Natural killer cell (primary cell): Measurements from ENCODE around the gene CHN2. TPM values are rescaled to one million over a fixed set of nuclear protein-coding genes. Genes with fewer than 3 reads are reported as not detected.

ENCODE experiments used
- ATAC-seq, 3 donors: fragments of 150-1000 bp in 2 of 3; fragments of 200-7000 bp in 1 of 3; cut with Tn5 transposase; 1 replicate in 1 of 3; 2 replicates in 2 of 3; pipeline ENCODE4 v1.10.0; 2021; ENCODE audit warnings: mild to moderate bottlenecking in 2 of 3, moderate library complexity in 2 of 3
- DNase-seq, 2 donors: peaks; one replicate each; pipeline versions ENCODE4 v3.0.0 to v3.0.0-alpha.2; 2013 to 2021; ENCODE audit warnings: mixed read lengths in 1 of 2
- H3K27ac ChIP-seq: one replicate; pipeline ENCODE4 v1.5.1; 2013; ENCODE audit warnings: mild to moderate bottlenecking, low read length
- H3K27me3 ChIP-seq: one replicate; pipeline ENCODE4 v1.6.1; 2013; ENCODE audit warnings: low read length; ENCODE audit not compliant: control insufficient read depth, insufficient read depth
- H3K36me3 ChIP-seq: one replicate; pipeline ENCODE4 v1.6.1; 2013; ENCODE audit warnings: low read length; ENCODE audit not compliant: control insufficient read depth, insufficient read depth
- H3K4me1 ChIP-seq: one replicate; pipeline ENCODE4 v1.6.1; 2013; ENCODE audit warnings: low read length; ENCODE audit not compliant: control insufficient read depth, insufficient read depth
- H3K4me3 ChIP-seq: one replicate; pipeline ENCODE4 v1.5.1; 2013; ENCODE audit warnings: low read length
- H3K9me3 ChIP-seq: one replicate; pipeline ENCODE4 v1.6.1; 2013; ENCODE audit warnings: low read length; ENCODE audit not compliant: control insufficient read depth, insufficient read depth
- H3K27ac Mint-ChIP-seq, 2 donors: one replicate each; pipeline ENCODE4 v1.8.0; 2022; ENCODE audit warnings: mild to moderate bottlenecking in 2 of 2, mixed read lengths in 2 of 2, moderate library complexity in 1 of 2
- H3K27me3 Mint-ChIP-seq, 2 donors: one replicate each; pipeline ENCODE4 v1.8.0; 2022; ENCODE audit warnings: low read depth in 2 of 2, mixed read lengths in 2 of 2
- H3K36me3 Mint-ChIP-seq: one replicate; pipeline ENCODE4 v1.8.0; 2022; ENCODE audit warnings: mixed read lengths
- H3K4me1 Mint-ChIP-seq, 2 donors: one replicate each; pipeline ENCODE4 v1.8.0; 2022; ENCODE audit warnings: mixed read lengths in 2 of 2
- H3K4me3 Mint-ChIP-seq: one replicate; pipeline ENCODE4 v1.8.0; 2022; ENCODE audit warnings: mild to moderate bottlenecking, moderate library complexity, mixed read lengths
- H3K9me3 Mint-ChIP-seq, 2 donors: one replicate each; pipeline ENCODE4 v1.8.0; 2022; ENCODE audit warnings: mixed read lengths in 2 of 2
- WGBS: methylation state at CpG from one replicate; pipeline ENCODE4 v1.1.7; 2013; ENCODE audit warnings: missing lambda C conversion rate; ENCODE audit not compliant: insufficient coverage; 5-methylcytosine and 5-hydroxymethylcytosine counted together
- intact Hi-C: fragments of 100-400 bp; cut with micrococcal nuclease; formaldehyde crosslinking; loops from one replicate; pipeline ENCODE4 v1.14.2; 2022
- total RNA-seq, 4 donors: library from RNA; stranded (reverse); fragments of 120-200 nt in 1 of 4; gene quantifications; one replicate each; pipeline versions ENCODE4 v1.2.3 to v1.2.4, GENCODE V29; 2013 to 2022
- TF ChIP-seq, protein P1 (sequence below): fragments of 200-600 bp; IDR thresholded peaks from one replicate; pipeline ENCODE4 v1.8.0; 2022; ENCODE audit warnings: antibody characterized with exemption

CHN2 gene
- total RNA-seq, 3 donors from 2014 or later (not counting 1 experiment from before 2014, with no cell fraction given): 23.2 to 40.6 (median 30.2) TPM

GRCh38 chr7:29146888-29147609 lies 47.5 kb upstream of the CHN2 start:
- no peaks in the 10 kb centered on the region for H3K36me3 Mint-ChIP-seq
- H3K27ac ChIP-seq: no peak overlapping the region
- no peaks in the 10 kb centered on the region for H3K36me3 ChIP-seq
- H3K27me3 ChIP-seq: peaks cover 29% of the 10 kb centered on the region
- no peak for ATAC-seq
- H3K9me3 Mint-ChIP-seq: no peaks in the 10 kb centered on the region
- peaks cover 9% of the 10 kb centered on the region for H3K4me1 ChIP-seq
- WGBS: 71% methylated on average over 14 of the region's 14 CpGs
- no peak overlapping the region for H3K4me3 ChIP-seq
- H3K27ac Mint-ChIP-seq: no peak overlapping the region
- H3K4me1 Mint-ChIP-seq: peaks cover 0 to 7% of the 10 kb centered on the region in 2 donors
- TF ChIP-seq, protein P1, sequence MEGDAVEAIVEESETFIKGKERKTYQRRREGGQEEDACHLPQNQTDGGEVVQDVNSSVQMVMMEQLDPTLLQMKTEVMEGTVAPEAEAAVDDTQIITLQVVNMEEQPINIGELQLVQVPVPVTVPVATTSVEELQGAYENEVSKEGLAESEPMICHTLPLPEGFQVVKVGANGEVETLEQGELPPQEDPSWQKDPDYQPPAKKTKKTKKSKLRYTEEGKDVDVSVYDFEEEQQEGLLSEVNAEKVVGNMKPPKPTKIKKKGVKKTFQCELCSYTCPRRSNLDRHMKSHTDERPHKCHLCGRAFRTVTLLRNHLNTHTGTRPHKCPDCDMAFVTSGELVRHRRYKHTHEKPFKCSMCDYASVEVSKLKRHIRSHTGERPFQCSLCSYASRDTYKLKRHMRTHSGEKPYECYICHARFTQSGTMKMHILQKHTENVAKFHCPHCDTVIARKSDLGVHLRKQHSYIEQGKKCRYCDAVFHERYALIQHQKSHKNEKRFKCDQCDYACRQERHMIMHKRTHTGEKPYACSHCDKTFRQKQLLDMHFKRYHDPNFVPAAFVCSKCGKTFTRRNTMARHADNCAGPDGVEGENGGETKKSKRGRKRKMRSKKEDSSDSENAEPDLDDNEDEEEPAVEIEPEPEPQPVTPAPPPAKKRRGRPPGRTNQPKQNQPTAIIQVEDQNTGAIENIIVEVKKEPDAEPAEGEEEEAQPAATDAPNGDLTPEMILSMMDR: no peak
- intact Hi-C loops: no loop called here
- DNase-seq: no peak
- H3K9me3 ChIP-seq: no peaks in the 10 kb centered on the region
- peaks cover 42 to 73% of the 10 kb centered on the region in 2 donors for H3K27me3 Mint-ChIP-seq
- no peak overlapping the region for H3K4me3 Mint-ChIP-seq

DNA sequence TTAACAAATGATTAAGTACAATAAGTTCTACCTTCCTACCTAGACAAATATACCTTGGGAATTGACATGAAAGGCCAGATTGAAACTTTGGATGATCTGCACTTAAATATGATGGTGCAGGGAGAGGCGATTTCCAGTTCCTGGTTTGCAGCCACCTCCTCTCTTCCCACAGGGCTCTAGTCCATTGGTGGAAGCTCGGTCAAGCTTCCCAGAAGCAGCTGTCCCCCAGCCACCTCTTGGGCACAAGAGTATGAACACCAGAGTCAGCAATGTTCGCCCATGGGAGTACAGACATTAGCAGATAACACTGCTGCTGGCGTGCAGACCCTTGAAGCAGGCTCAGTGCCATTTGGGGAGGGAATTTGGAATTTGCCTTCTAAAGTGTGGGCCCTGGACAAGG lies 46.8 kb upstream of the CHN2 start:
- Mint-ChIP-seq H3K4me3 (no peak overlapping the region), H3K4me1 (peaks cover 0 to 7% of the 10 kb centered on the region in 2 donors), H3K27ac (no peak overlapping the region), H3K9me3 (no peaks in the 10 kb centered on the region), H3K36me3 (no peaks in the 10 kb centered on the region), H3K27me3 (peaks cover 37 to 65% of the 10 kb centered on the region in 2 donors)
- no peak overlapping the region for H3K4me3 ChIP-seq
- TF ChIP-seq, protein P1: no peak
- ATAC-seq (no peak), DNase-seq (no peak)
- H3K36me3 ChIP-seq: no peaks in the 10 kb centered on the region
- intact Hi-C loops: no loop called here
- no peaks in the 10 kb centered on the region for H3K9me3 ChIP-seq
- H3K4me1 ChIP-seq: peaks cover 9% of the 10 kb centered on the region
- peaks cover 28% of the 10 kb centered on the region for H3K27me3 ChIP-seq
- no peak overlapping the region for H3K27ac ChIP-seq
- 81% methylated on average over 3 of the region's 4 CpGs for WGBS

GRCh38 chr7:29149036-29149435 lies 45.5 kb upstream of the CHN2 start:
- peaks cover 36 to 54% of the 10 kb centered on the region in 2 donors for H3K27me3 Mint-ChIP-seq
- WGBS: 96% methylated on average over 12 of the region's 12 CpGs
- H3K4me1 ChIP-seq: peaks cover 9% of the 10 kb centered on the region
- DNase-seq (no peak), ATAC-seq (no peak)
- H3K36me3 ChIP-seq: no peaks in the 10 kb centered on the region
- intact Hi-C loops: no loop called here
- no peaks in the 10 kb centered on the region for H3K9me3 Mint-ChIP-seq
- H3K4me3 ChIP-seq: no peak overlapping the region
- peaks cover 24% of the 10 kb centered on the region for H3K27me3 ChIP-seq
- H3K27ac Mint-ChIP-seq: no peak overlapping the region
- no peak overlapping the region for H3K4me3 Mint-ChIP-seq
- no peaks in the 10 kb centered on the region for H3K9me3 ChIP-seq
- H3K36me3 Mint-ChIP-seq: no peaks in the 10 kb centered on the region
- no peak overlapping the region for H3K27ac ChIP-seq
- TF ChIP-seq, protein P1: no peak
- peaks cover 0 to 7% of the 10 kb centered on the region in 2 donors for H3K4me1 Mint-ChIP-seq

DNA sequence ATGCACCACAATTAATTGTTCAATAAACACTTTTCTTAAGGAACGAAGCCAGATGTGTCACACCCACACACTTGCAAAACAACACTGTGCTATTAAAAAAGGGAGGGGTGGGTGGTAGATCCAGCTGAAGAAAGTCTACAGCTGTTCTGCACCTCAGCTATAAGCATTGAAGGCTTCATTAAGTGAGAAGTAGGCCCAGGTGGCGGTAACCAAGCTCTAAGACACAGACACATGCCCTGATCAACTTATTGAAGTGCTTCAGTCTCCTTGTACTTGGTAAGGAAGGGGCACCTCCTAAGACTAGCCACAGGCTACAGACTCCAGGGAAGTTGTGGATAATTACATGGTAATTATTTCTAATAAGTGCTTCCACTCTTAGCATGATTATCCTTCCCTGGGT lies 43.7 kb upstream of the CHN2 start:
- intact Hi-C loops: no loop called here
- Histone ChIP-seq H3K4me3 (no peak overlapping the region), H3K36me3 (no peaks in the 10 kb centered on the region), H3K9me3 (no peaks in the 10 kb centered on the region), H3K27ac (no peak overlapping the region), H3K27me3 (peaks cover 14% of the 10 kb centered on the region), H3K4me1 (peaks cover 12% of the 10 kb centered on the region)
- ATAC-seq (no peak), DNase-seq (no peak)
- Mint-ChIP-seq H3K27me3 (peaks cover 28 to 37% of the 10 kb centered on the region in 2 donors), H3K36me3 (no peaks in the 10 kb centered on the region), H3K4me1 (peaks cover 6 to 11% of the 10 kb centered on the region in 2 donors), H3K4me3 (no peak overlapping the region), H3K9me3 (no peaks in the 10 kb centered on the region), H3K27ac (no peak overlapping the region)
- 100% methylated on average over 1 of the region's 2 CpGs for WGBS
- TF ChIP-seq, protein P1: no peak
